DMS79 (cell line): ENCODE data around the gene APAF1.

ENCODE experiments used
- DNase-seq: peaks from one replicate; lab custom pipeline; 2025; lab: John Stamatoyannopoulos, UW

APAF1 gene

DNA sequence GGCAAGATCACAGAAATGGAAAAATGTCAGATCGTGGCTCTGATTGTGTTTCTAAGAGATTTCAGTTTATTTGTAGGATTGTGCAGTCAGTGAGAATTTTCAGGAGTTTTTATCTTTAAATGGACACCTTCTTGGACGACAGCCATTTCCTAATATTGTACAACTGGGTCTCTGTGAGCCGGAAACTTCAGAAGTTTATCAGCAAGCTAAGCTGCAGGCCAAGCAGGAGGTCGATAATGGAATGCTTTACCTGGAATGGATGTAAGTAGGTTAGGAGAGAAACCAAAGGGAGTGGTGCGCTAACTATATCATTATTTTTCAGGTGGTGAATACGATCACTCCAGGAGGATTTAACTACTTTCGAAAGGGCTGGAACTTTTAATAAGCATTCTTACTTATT, 26.4 kb downstream of the APAF1 start:
- DNase-seq: no peak

DNA sequence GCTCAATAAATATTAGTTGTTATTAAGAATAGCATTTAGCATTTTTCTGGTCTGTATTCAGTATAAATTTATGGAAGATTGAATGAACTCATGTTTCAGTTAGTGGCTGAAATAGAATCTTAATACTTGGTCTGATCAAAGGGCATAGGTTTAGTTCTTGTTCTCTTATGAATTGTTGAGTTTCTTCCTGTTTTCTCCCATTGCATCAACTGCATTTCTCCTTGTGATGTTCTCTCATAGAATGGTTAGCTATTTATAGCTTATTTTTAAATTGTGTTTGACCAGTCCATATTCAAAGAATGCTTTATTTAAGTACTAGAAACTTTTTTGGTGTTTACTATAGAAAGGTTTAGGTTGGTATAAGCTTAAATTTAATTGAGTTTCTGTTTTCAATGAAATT, 29.8 kb downstream of the APAF1 start:
- no peak for DNase-seq

DNA sequence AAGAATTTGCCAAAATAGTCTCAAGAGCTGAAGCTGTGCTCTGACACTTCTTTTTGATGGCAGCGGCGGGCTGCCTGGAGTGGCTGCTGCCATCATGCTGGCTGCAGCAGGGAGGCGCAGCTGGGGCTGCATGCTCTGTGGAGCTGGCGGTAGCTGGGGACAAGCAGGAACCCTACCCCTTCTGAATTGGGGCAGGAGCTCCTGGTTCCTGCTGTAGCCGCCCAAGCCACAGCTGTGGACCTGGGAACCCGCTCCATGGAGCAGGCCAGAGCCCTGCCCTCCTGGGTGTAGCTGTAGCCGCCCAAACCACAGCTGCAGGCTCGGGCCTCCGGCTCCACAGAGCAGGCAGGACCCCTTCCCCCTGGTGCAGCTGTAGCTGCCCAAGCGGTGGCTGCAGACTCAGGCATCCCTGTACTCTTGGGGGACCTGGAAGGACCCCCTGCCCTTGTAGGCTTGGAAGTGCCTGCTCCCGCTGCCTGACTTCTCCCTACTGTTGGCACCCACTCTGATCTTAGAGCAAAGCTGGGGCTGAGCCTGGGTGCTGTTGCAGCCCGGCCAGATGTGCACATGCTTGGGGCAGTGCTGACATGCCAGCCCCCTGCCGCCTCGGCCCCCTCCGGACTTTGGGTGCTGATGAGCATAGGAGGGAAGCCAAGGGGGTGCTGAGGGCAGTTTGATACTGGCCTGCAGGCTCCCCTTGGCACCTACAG, 33.3 kb downstream of the APAF1 start:
- no peak for DNase-seq

DNA sequence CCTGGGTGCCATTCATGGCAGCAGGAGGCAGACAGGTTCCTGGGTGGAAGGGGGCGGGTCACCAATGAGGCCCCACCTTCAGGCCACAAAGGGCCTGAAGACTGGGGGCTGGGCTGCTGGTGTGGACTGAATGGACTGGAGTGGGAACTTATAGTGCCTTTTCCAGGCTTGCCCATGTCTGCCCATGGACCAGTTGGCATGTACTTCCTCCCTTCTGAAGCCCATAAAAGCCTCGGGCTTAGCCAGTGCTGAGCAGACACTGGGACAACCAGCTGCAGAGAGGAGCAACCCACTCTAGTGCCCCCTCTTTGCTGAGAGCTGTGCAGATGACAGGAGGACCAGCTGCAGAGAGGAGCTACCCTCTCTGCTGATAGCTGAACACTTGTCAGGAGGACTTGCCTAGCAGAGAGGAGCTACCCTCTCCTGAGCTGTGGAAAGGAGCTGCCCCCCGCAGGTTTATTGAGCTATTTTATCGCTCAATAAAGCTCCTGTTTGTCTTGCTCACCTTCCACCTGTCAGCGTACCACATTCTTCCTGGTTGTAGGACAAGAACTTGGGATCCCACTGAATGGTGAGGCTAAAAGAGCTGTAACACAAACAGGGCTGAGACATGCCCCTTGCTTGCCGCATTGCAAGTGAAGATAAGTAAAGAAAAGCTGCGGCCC, 34.0 kb downstream of the APAF1 start:
- no peak for DNase-seq

DNA sequence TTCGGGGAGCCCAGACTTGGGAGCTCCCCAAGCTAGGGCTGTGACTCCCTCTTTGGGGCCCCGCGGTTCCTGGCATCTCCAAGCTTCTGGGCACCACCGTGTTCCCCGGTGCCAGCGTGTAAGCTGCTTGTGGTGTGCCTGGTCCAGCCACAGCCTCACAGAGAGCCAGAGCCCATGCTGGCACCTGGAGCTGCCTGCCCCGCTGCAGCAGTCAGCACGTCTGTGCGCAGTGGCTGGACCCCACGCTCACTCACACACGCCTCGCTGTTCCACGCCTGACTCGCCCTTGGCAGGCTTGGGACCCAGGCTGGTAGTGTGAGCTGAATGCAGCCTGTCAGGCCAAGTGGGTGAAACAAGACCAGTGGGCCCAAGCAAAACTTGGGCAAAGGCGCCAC, 34.5 kb downstream of the APAF1 start:
- DNase-seq: no peak

DNA sequence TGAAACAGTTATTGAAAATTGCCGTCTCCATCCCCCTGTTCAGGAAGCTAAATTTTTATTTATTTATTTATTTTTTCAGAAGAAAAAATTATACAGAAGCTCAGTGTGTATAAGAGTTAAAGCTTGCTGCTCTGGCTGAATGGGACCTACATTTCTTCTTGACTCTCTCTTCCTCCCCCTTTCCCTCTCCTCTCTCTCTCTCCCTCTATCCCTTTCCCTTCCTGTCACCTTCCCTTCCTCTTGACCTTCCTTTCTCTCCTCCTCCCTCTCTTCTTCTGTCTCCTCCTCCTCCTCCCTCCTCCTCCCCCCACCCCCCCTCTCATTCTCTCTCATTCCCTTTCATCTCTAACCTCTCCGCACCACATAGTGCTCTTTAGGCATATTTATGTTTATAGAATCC, 39.1 kb downstream of the APAF1 start:
- DNase-seq: no peak

DNA sequence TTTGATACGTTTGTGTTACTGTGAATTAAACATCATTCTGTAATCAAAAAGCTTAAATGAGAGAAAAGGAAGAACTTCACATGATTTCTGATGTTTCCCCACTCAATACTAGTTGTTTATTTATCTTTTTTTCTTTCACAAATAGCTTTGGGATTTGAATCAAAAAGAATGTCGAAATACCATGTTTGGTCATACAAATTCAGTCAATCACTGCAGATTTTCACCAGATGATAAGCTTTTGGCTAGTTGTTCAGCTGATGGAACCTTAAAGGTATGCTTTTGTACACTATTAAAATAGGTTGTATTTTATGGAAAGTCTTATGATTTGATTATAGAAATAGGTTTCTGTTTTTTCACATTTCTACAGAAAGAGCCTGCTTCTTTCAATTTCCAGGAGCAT, 41.5 kb downstream of the APAF1 start:
- DNase-seq: no peak

DNA sequence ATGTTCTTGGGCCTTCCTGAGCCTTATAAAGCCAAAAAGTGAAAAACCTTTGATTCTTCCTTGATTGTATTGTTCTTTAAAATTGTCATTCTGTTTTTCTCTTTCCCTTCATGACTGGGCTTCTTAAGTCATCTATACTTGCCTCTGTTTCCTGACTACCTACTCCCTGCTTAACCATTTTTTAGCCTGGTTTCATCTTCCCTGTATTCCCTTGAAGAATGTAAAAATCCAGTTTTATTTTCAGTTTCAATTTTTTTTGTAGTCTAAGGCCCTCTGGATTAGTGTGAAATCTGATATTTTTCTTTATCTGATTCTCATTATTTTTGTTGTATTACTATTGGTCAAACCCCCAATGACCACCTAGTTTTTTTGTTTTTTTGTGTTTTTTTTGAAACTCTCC, 46.3 kb downstream of the APAF1 start:
- DNase-seq: no peak

DNA sequence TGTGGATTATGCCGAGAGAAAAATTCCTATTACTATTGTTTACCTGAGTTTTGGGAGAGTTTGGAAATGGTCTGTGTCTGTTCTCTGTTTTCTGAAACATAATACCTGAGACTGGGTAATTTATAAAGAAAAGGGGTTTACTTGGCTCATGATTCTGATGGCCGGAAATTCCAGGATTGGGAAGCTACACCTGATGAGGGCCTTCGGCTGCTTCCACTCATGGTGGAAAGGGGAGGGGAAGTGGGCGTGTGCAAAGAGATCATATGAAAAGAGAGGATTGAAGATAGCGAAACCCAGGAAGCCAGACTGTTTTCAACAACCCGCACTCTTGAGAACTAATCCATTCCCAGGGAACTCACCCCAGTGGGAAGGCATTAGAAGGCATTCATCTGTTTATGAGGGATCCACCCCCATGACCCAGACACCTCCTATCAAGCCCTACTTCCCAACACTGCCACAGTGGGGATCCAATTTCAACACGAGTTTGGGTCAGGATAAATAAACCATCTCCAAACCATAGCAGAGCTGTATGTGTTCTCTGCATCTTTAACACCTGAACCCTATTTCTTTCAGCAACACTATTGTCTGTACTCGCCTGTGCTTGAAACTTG, 51.1 kb downstream of the APAF1 start:
- DNase-seq: no peak

DNA sequence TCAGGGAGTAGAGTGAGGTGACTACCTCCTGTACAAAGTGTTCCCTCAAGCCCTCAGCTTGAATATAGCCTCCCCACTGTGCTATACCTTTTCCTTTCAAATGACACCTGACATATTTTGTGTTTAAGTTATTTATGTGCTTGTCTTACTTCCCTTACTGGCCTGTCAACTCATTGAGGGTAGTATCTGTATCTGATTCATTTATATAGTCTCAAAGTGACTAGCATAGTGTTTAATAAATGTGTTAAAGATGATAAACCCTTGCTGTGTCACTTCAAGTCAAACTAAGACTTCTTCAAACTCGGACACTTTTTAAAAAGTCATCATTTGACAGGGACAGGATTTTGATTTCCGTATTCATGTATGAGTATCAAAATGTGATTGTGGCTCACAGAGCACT, 52.1 kb downstream of the APAF1 start:
- no peak for DNase-seq

DNA sequence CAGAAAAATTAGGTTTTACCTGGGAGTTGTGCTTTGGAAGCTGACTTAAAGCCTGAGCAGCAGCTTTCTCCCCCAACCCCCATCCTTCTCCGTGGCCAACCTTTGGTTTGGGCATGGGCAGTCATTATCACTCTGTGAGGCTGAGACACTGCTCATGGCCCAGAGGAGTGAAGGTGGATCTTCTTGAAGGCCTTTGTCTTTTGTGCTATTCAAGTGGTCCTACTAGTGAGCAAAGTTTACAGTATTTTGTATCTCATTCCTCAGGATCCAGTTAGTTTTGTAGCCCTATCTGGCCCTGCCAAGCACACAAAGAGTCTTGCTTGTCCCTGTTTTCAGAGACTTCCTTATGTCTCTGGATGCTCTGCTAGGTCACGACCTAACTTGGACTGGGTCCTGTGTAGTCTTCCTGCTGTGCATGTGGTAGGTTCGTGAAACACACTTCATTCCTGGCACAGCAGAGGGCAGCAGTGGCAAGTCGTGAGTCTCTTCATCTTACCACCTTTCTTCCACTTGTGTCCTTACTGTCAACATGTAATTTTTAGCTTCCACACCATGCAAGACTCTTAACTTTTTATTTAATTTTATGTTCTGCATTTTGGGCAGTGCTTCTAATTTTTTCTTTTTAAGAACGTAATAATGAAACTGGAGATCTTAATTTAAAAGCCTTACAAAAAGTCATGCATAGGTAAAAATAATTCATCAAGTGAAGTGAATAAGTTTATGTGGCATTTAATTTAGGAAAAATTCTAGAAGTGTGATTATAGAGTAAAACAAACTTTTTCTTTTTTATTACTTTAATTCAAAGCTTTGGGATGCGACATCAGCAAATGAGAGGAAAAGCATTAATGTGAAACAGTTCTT, 53.7 kb downstream of the APAF1 start:
- DNase-seq: peak; percentile 72

DNA sequence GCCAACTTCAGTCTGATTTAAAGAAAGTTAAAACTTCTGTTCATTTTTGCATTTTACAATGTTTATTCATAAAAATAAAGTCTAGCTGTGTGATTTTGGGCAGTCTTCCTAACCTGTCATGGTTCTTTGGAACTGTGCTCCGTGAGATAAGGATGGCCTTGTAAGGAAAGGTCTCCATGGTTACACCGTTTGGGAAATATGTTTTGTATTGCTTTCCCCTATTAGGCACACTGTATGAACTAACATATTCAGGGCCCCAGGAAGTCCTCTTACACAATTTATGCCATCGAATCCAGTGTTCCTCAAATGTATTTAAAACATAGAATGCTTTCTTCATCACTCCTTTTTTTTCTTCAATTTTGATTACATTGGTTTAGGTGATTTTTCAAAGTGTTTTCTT, 54.5 kb downstream of the APAF1 start:
- peak; percentile 48 for DNase-seq

DNA sequence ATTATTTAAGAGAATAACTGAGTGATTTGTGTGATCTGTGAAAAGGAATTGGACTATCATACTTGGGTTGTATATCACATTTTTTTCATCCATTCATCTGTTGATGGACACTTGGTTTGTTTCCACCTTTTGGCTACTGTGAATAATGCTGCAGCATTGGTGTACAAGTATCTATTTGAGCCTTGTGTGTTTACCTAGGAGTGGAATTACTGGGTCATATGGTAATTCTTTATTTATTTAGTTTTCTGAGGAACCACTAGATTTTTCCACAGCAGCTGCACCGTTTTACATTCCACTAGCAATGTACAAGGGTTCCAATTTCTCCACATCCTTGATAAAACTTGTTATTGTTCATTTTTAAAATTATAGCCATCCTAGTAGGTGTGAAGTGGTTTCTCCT, 56.1 kb downstream of the APAF1 start:
- no peak for DNase-seq

DNA sequence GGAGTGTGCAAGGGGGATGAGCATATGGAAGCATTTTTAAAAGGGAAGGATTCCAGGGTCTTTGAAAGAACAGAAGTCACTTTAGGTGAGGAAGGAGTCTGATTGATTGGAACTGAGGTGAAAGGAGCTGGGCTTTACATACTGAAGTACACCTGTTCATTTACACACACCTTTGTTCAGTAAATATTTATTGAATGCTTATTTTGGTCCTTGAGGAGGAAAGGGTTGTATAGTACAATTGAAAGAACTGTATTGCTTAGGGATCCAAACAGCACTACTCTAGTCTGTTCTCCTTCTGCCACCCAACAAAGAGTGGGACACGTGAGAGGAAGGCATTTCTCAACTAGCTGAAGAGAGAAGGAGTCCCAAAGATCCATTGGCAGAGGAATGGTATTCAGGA, 63.9 kb downstream of the APAF1 start:
- DNase-seq: no peak

DNA sequence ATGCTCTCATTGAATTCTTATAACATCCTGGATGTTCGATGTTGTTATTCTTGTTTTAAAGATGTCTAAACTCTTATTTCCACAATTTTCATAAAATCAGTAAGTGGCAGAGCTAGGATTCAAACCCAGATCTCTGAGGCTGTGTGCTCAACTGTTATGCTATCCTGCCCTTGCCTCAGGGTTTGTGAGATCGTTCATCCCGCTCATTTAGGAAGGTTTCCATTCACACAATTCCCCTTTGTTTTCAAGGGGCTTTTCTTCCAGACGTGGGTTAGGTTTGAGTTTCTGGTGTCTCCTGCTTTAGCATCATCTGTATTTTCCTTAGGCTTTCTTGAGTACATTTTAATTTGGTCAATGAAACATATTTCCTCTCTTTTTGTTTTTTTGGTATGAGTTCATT, 69.3 kb downstream of the APAF1 start:
- no peak for DNase-seq

DNA sequence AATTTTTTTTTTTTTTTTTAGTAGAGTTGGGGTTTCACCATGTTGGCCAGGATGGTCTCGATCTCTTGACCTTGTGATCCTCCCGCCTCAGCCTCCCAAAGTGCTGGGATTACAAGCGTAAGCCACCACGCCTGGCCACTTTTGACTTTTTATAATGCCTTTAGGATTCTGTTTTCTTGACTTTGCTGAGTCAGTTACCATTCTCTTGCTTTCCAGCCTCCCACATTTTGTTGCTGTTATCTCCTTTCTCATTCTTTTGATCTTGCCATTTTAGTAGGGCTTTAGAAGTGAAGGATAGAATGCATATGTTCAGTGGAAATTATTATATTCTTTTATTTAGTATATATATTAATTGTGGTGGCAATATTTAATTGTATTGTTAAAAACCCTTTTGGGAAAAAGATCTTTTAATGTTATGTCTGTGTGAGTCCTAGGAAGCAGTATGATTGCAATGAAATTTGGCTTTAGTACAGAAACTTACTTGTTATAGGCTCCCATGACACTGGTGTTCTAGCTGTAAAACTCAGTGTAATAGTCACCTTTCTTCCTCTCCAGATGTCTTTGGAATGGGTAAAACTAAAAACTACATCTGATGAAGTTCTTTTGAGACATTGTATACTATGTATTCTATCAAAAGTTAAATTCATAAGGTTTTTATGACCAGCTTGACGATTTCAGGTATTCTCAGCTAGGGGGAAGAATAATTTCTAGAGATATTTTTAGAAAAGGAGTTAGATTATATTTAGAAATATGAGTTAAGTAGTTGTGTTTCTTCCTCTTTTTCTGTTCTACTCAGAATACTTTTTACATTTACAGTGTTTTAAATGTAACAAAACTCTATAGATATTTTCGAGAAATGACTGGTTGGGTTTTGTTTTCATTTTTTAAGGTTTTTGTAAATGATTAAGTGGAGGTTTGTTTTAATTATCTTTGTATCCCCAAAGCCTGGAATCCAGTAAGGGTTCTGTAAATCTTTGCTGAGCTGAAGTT, 74.7 kb downstream of the APAF1 start:
- DNase-seq: no peak

DNA sequence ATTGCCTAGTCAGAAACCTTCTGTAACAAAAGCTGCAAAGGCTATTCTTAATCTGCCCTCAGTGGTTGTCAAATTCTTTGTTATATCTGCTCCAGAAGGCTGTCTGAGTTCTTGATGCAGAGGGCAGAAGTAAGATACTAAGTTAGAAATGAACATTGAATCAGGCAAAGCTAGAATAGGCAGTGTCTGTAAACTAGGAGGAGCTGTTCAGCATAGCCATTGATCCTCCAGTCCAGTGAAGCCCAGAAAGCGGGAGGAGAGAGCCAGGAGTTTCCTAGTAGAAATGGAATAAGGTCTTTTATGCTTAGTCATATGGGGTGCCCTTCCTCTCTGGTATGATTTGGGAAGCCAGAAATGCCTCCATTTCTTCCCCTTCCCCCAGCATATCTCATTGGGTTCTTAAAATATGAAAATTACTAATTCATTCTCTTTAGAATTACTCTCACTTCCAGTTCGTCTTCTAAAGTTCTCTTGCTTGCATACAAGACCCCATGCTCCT, 76.2 kb downstream of the APAF1 start:
- DNase-seq: no peak

DNA sequence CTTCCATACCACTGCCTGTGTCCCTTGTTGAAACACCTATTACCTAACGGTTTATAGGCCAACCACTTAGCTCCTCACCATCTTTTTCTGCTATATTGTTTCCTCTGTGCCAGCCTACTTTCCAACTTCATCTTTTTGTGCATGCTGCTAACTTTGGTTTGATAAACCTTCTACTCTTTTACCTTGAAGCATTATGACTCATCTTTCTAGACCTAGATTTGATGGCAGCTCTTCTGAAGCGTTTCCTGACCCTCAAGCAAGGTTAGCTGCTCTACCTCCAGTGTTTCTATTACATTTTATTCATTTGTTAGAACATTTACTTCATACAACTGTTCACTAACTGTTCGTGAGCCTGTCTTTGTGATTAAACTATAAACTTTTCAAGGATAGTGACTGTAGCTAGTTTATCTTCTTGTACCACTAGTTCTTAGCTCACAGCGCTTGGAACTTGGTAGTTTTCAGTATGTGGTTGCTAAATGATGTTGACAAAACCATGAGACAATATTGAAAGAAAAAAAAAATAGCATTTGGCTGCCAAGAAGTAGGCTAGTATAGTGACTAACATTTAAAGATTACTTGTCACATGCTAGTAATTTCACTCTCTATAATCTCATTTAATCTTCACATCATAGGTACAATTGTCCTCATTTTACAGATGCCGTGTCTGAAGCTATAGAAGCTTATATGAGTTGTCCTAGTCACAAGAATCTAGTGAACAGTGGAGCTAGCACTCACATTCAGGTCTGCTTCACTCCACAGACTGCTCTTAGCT, 79.5 kb downstream of the APAF1 start:
- DNase-seq: no peak

DNA sequence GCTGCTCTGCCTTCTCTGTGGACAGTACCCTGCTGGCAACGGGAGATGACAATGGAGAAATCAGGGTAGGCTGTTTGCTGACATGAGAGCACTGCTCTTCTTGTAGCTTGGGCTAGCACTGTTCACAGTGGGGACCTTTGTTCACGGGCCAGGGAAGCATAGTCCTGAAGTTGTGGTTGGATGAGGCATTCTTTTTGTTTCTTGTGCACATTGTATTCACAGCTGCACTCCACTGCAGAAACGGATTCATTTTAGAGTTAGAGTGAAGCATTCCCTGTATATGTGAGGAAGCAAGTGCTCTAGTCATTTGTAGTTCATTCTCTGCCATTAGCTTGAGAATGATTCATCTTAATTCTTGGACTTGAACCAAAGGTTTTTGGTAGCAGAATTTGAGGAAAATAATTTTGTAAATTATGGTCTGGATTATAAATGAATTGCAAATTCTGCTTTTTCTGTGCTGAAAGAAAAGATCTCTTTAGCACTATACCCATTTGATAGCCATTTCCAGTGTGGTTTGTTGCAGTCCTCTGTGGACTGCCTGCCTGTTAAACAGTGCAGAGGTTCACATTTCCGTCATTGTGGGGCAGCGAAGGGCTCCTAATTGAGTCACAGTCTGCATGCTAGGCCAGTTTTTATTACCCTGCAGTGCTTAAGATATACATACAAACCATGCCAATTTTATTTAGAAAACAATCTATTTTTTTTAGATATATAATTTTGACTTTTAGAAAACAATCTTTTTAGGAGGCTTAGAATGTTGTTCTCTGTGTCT, 80.6 kb downstream of the APAF1 start:
- DNase-seq: no peak

DNA sequence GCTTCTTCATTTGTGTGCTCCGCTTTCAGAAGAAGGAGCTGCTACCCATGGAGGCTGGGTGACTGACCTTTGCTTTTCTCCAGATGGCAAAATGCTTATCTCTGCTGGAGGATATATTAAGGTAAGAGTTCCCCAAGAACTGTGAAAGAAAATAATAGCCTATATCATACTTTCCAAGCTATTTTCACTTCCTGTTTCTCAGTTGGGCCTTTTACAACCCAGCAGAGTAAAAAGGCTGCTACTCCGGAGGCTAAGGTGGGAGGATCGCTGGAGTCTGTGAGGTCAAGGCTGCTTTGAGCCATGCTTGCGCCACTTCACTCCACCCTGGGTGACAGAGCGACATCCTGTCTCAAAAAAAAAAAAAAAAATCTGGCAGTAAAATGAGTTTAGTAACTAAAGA, 82.1 kb downstream of the APAF1 start:
- DNase-seq: no peak
